Measurements from ENCODE around the gene CAMTA1.

The CAMTA1 gene

DNA sequence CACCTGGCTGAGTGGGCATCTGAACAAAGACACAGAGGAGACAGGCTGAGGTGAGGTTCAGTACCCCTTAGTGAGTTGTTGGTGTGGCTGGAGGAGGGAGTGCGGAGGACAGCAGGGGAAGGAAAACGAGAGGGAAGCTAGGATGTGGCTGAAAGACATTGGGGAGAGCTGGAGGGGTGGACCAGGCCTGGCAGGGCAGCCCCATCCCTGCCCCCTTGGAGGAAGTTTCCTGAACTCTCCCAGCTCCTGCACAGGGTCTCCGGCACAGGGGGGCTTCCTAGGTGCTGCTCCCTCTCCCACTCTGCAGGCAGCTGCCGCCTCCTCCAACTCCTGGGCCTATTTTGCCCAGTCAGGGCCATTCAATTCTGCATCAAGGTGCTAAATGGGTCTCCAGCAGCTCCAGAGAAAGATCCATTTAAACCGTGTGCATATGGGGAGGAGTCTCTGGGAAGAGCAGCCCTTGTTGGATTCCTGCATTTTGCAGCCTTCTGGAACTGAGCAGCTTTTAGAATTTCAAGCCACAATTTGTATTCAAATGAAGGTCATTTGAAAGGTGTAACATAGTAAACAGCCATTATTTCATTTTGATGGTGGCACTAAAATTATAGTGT, 193.9 kb downstream of the CAMTA1 start:
- DNase-seq (ENCODE audit: low read depth in 2 of 2), result no peak

GRCh38 chr1:6981595-6981994, 196.3 kb downstream of the CAMTA1 start:
- DNase-seq (ENCODE audit: low read depth in 2 of 2), result no peak

DNA sequence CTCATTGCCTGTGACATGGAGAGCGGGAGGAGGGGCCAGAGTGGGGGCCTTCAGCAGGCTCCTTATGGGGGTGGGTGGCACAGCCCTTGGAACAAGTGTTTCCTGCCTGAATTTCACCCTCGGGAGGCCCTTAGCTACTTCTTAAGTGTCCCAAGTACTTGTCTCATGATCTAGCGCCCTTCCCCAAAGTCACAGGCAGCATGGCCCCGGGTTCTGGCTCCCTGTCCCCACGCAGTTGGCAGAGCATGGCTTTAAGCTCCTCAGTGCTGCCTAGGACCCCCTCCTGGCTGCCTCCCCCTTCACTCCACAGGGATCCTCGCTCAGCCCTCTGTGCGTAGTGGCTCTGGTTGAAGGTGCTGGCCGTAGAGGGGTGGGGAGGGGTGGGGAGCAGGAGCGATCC, 197.2 kb downstream of the CAMTA1 start:
- DNase-seq (ENCODE audit: low read depth in 2 of 2), result no peak

- DNase-seq (ENCODE audit: low read depth in 2 of 2), result no peak
These were observed 197.6 kb downstream of the CAMTA1 start for GRCh38 chr1:6982860-6983259.

DNA sequence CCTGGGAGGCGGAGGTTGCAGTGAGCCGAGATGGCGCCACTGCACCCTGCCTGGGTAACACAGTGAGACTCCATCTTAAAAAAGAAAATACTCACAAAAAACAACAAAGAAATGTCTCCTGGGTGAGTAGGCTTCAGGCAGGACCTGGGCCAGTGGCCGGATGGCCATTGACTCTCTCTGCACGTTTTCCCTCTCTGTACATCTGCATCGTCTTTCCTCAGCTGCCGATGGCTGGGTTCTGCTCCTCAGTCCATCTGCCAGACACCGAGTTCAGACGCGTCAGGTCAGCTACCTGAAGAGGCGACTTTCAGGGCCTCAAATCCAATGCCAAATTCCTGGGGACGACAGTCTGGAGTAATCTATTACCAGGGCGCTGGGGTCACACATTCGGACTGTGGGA, 199.3 kb downstream of the CAMTA1 start:
- no peak for DNase-seq (ENCODE audit: low read depth in 2 of 2)

- no peak for DNase-seq (ENCODE audit: low read depth in 2 of 2)
These were observed 199.7 kb downstream of the CAMTA1 start for GRCh38 chr1:6984986-6985385.

- no peak for DNase-seq (ENCODE audit: low read depth in 2 of 2)
These were observed 200.5 kb downstream of the CAMTA1 start for GRCh38 chr1:6985549-6986276.

- DNase-seq (ENCODE audit: low read depth in 2 of 2), result no peak
These were observed 201.0 kb downstream of the CAMTA1 start for GRCh38 chr1:6986281-6986680.

DNA sequence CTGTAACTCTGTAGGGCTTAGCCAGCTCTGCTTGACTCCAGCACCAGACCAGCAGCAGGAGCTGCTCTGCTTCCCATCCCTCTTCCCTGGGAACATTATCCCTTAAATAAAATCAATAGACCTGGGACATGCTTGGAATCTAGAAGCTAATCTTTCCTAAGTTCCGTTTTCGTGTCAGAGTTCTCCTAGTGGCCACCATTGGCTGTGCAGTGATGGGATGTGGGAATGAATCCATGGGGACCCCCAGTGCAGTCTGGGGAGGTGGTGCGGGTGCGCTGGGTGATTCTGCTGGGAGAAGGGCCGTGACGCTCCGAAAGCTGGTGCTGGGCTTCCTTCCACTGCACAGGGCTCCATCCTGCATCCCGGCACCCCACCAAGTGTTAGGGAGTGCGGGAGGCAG, 202.7 kb downstream of the CAMTA1 start:
- DNase-seq (ENCODE audit: low read depth in 2 of 2), result no peak

DNA sequence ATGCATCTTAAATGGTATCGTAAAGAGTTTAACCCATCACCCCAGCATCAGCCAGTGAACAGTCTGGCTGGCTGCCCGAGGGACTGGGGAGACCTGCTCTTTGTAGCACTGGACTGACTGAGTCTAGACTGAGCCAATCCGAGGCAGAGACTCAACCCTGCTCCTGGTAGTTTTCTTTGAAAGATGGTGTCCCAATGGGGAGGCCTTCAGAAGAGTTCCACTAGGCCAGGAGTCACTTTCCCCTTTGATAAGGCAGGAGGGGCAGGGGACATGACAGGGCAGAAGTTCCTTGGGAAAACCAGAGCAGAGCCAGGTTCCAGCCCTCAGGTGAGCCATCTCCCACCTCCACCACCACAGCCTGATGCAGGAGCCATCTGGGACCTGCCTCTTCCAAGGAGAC, 203.5 kb downstream of the CAMTA1 start:
- no peak for DNase-seq (ENCODE audit: low read depth in 2 of 2)

- no peak for DNase-seq (ENCODE audit: low read depth in 2 of 2)
These were observed 204.2 kb downstream of the CAMTA1 start for GRCh38 chr1:6989212-6990159.

DNA sequence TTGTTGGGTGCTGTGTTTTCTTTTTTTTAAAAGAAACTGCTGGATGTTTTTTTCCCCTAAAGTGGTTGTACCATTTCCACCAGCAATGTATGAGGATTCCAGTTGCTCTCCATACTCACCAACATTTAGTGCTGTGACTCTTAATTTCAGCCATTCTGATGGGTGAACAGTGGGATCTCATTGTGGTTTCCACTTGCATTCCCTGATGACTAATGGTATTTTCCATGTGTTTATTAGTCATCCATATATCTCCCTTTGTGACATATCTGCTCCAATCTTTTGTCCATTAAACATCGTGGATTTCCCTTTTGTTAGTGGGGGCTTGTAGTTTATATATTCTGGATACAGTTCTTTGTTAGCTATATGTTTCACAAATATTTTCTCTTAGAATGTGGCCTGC, 206.0 kb downstream of the CAMTA1 start:
- no peak for DNase-seq (ENCODE audit: low read depth in 2 of 2)

DNA sequence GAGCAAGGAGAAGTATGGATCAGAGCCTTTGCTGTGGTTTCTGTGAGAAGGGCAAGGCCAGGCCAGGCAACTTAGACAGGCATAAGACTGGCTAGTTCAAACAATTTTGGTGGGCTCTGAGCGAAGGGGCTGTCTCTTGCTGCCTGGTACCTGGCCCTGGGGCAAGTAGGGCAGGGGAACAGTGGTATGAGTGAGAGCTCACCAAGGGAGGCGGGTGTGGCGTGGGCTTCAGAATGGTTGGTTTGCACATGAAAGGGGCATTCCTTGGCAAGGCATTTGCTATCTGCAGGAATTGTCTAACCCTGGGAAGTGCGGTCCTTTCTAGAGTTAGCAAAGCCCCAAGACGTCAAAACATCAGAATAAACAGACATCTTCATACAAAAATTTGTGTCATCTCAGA, 210.5 kb downstream of the CAMTA1 start:
- no peak for DNase-seq (ENCODE audit: low read depth in 2 of 2)

DNA sequence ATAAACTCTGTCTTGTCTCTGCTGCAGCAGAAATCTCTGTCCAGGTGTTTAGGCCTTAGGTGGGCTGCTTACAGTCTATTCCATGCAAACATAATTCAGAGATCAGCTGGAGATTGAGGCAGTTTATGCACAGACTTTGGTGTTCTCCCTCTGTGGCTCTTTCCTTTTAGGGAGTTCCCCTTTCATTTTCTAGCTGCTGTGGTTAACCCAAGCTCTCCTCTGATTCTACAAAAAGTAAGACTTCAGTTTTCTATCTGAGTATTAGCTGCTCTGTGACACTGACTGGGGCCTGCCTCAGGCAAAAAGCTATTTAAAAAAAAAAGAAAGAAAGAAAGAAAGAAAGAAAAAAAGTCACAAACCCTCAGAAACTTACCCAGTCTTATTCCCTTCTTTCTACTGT, 211.1 kb downstream of the CAMTA1 start:
- DNase-seq (ENCODE audit: low read depth in 2 of 2), result no peak

DNA sequence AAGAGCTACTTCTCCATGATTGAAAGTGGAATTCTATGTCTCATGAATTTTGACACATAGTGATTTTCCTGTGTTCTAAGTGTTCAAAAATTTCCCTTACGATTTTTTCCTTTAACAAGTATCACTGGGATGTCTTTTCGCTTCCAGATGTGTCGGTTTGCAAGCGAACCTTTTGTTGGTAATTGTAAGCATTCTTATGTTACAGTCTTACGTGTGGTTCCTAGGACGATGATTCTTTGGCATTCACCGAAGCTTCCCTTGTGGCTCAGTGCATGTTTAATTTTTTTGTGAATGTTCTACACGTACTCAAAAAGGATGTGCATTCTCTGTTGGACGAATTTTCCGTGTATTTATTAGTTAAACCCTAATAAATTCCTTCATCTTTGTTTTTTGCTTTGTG, 211.6 kb downstream of the CAMTA1 start:
- DNase-seq (ENCODE audit: low read depth in 2 of 2), result no peak

- DNase-seq (ENCODE audit: low read depth in 2 of 2), result no peak
These were observed 213.0 kb downstream of the CAMTA1 start for GRCh38 chr1:6998267-6998666.

- no peak for DNase-seq (ENCODE audit: low read depth in 2 of 2)
These were observed 214.6 kb downstream of the CAMTA1 start for GRCh38 chr1:6999826-7000225.

DNA sequence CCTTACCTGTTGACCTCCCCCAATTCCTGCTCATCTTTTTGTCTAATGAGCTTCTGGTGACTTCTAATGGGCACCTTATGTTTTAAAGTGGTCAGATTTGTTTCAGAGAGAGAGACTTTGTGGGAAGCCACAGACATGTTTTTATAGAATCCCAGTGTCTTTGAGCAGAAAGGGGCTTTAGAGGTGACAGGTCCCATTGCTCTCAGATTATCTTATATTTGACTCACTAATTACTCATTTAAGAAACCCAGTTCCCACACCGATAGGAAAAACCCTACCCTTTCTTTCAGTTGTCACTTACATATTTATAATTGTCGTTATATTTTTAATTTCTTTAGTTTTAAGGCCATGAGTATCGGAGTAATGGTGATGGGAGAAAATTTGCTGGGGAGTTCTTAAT, 215.5 kb downstream of the CAMTA1 start:
- DNase-seq (ENCODE audit: low read depth in 2 of 2), result no peak

DNA sequence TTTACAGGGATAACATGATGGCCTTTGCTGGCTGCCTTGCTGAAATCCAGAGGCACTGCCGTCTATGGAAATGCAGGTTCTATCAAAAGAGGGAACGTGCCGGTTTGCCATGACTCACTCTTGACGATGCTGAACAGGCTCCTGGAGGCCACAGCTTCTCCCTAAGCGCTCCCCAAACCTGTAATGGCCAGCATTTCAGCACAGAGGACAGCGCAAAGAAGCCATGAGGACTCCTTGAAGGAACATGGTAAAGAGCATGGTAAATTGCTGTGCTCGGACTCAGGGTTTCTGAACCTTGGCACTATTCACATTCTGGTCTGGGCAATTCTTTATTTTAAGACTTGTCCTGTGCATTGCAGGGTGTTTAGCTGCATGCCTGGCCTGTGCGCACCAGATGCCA, 217.5 kb downstream of the CAMTA1 start:
- no peak for DNase-seq (ENCODE audit: low read depth in 2 of 2)

GRCh38 chr1:7003676-7004075, 218.4 kb downstream of the CAMTA1 start:
- DNase-seq (ENCODE audit: low read depth in 2 of 2), result no peak

DNA sequence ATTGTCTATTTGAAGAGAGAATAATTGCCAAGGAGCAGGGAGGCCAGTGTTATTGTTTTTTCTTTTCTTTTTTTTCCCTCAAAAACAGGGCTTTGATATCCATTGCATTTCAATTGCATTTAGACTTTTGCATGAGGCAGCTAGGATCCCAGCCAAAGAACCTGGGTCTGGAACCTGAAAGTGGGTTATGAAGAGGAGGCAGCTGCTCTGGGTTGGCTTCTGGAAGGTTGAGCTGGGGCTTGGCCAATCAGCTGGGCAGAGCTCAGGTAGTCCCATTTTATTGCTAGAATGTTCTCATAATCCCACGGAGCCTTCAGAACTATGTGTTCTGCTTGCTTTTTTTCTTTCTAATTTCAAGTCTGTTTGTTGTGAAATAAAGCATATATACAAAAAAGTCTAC, 218.9 kb downstream of the CAMTA1 start:
- DNase-seq (ENCODE audit: low read depth in 2 of 2), result no peak

DNA sequence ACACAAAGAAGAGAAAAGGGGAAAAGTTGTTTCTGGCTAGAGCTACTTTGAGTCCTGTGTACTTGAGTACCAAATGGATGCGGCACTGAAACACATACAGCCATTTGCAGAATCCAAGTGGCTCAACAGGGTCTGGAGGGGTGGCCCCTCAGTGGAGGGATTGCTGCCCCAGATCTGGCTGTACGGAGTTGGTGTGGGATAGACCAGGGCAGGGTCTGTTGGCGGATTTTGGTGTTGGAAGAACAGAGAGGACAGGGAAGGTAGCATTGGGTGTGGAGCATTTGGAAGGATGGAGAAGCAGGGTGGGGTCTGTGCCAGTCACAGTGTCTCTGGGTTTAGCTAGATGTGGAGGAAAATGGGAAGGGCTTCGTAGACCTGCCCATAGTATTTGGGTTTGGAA, 220.5 kb downstream of the CAMTA1 start:
- DNase-seq (ENCODE audit: low read depth in 2 of 2), result no peak
